GM12891 (cell line): ENCODE results near the gene RETREG3.
"Not testable (repeated sequence)": the region's sequence is repeated elsewhere in the genome, so short reads cannot be mapped to it uniquely, and the experiment has no call there.

Source experiments
- DNase-seq: peaks from one replicate; pipeline ENCODE4 v3.0.0; 2011; ENCODE audit warnings: low spot score; ENCODE audit not compliant: insufficient read length
- FAIRE-seq: peaks from 2 replicates; lab custom pipeline; 2011; peaks lifted over from hg19 to GRCh38; lab: Jason Lieb, UNC
- PAX5 ChIP-seq: IDR thresholded peaks from 2 replicates; pipeline ENCODE4 v1.6.1; 2011; ENCODE audit warnings: low read length, moderate library complexity, mild to moderate bottlenecking; ENCODE audit not compliant: insufficient read depth, severe bottlenecking
- POLR2A ChIP-seq: IDR thresholded peaks from 2 replicates; pipeline ENCODE4 v1.6.1; 2011; ENCODE audit warnings: low read depth, low read length, control low read depth
- POLR2AphosphoS5 ChIP-seq: IDR thresholded peaks from 2 replicates; pipeline ENCODE4 v1.6.1; 2011; ENCODE audit warnings: low read depth, low read length, control low read depth
- POU2F2 ChIP-seq: IDR thresholded peaks from 2 replicates; pipeline ENCODE4 v1.6.1; 2011; ENCODE audit warnings: low read depth, mild to moderate bottlenecking, control low read depth, low read length, moderate library complexity
- SPI1 ChIP-seq: IDR thresholded peaks from 2 replicates; pipeline ENCODE4 v1.6.1; 2011; ENCODE audit warnings: low read depth, low read length, control low read depth
- TAF1 ChIP-seq: IDR thresholded peaks from 2 replicates; pipeline ENCODE4 v1.6.1; 2011; ENCODE audit warnings: low read depth, low read length, control low read depth

RETREG3 gene

DNA sequence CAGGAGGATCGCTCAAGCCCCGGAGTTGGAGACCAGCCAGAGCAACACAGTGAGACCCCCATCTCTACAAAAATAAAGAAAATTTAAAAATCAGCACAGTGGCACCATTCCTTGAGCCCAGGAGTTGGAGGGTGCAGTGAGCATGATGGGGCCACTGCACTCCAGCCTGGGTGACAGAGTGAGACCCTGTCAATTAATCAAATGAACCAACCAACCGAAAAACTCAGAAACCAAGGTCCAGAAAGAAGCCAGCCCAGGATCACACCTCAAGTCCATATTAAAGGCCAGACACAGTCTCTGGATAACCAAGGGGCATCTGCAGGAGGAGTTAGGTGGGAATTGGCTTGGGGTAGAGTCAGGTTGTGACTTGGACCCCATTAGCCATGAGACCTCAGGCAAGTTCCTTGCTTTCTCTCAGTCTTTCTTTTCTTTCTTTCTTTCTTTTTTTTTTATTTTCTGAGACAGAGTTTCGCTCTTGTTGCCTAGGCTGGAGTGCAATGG is 54.0 kb downstream of the RETREG3 start:
- TF ChIP-seq TAF1 (no peak), POLR2AphosphoS5 (no peak), POLR2A (no peak), SPI1 (no peak), POU2F2 (no peak), PAX5 (no peak)
- DNase-seq (no peak), FAIRE-seq (no peak)

DNA sequence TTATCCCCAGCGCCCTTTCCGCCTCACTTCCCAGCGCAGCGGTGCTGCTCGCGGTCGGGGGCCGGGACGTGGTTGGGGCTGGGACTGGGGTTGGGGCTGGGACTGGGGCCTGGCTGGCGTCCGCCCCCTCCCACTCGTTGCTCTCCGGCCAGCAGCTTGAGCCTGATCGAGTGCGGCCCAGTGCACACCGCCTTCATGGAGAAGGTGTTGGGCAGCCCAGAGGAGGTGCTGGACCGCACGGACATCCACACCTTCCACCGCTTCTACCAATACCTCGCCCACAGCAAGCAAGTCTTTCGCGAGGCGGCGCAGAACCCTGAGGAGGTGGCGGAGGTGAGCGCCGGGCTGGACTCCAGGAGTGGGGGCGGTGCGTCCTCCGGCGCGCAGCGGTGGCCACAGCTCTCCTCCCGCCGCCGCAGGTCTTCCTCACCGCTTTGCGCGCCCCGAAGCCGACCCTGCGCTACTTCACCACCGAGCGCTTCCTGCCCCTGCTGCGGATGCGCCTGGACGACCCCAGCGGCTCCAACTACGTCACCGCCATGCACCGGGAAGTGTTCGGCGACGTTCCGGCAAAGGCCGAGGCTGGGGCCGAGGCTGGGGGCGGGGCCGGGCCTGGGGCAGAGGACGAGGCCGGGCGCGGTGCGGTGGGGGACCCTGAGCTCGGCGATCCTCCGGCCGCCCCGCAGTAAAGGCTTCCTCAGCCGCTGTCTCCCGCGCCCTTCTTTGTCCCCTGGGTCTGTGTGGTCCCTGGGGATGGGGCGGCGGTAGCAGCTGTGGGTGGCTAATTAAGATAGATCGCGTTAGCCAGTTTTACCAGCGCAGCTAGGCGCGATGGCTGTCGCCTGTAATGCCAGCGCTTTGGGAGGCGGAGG is 54.7 kb downstream of the RETREG3 start:
- peak; percentile 94 for DNase-seq
- peak; percentile 94 for FAIRE-seq
- TF ChIP-seq TAF1 (0 out of 2 replicates have a peak, but pooled peaks have one; percentile 16), POU2F2 (no peak), POLR2A (peak; percentile 68), POLR2AphosphoS5 (peak; percentile 78), SPI1 (no peak), PAX5 (peak; percentile 61)

DNA sequence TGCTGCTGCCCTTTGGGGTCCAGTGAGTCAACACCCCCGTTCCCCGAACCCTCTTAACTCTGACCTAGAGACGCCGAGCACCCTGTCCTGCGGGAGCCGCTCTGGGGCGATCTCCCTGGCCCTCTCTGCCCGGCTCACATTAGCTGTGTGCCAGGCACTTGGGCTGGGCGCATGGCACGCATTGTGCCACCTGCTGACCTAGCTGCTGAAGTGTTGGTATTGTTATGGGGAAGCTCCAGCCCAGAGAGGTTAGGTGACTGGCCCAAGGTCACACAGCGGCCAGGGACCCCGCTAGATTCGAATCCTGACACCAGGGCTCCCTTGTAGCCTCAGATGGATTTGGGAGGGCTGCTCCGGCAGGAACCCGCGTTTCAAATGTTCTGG is 55.3 kb downstream of the RETREG3 start:
- no peak for FAIRE-seq
- no peak for DNase-seq
- TF ChIP-seq SPI1 (no peak), POU2F2 (no peak), PAX5 (no peak), POLR2A (no peak), POLR2AphosphoS5 (no peak), TAF1 (no peak)

DNA sequence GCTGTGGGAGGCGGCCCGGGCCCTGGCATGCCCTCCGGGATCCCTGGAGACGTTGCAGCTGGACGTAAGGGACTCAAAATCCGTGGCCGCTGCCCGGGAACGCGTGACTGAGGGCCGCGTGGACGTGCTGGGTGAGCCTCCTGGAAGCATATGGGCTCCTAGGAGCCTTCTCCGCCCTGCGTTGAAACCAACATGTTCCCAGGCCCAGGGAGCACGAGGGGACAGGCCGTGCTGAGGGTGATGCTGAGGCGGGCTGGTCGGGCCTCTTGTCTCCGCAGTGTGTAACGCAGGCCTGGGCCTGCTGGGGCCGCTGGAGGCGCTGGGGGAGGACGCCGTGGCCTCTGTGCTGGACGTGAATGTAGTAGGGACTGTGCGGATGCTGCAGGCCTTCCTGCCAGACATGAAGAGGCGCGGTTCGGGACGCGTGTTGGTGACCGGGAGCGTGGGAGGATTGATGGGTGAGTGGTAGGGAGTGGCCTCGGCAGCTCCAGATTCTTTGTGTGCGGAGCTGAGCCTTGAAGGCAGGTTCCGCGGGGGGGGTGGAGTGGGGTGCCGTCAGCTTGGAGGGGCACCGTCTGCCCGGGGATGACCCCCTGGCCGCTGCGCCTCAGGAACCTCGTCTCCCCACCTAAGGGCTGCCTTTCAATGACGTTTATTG is 55.9 kb downstream of the RETREG3 start:
- TF ChIP-seq PAX5 = no peak
- TF ChIP-seq POLR2AphosphoS5 = no peak
- no peak for TF ChIP-seq POU2F2
- TF ChIP-seq TAF1 = no peak
- TF ChIP-seq POLR2A = no peak
- no peak for TF ChIP-seq SPI1
- FAIRE-seq (no peak), DNase-seq (no peak)

DNA sequence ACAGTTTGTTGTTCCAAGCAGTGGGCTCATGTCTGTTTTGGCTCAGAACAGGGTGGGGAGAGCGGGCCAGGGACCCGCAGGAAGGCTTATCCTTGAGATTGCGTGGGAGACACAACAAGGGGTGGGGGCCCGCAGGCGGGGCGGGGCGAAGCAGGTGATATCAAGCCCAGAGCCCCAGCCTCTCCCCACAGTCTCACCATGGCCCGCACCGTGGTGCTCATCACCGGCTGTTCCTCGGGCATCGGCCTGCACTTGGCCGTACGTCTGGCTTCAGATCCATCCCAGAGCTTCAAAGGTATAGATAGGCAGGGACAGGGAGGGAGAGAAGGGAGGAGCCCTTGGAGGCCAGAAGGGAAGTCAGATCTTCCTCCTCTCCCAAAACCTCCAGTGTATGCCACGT is 56.4 kb downstream of the RETREG3 start, which contains the start of gene HSD17B1:
HSD17B1 (plus strand) TSS at position 188 of the 400 bp plus-strand sequence; CDS start at position 199, 11 bp downstream.
- not testable (repeated sequence) for FAIRE-seq, DNase-seq

DNA sequence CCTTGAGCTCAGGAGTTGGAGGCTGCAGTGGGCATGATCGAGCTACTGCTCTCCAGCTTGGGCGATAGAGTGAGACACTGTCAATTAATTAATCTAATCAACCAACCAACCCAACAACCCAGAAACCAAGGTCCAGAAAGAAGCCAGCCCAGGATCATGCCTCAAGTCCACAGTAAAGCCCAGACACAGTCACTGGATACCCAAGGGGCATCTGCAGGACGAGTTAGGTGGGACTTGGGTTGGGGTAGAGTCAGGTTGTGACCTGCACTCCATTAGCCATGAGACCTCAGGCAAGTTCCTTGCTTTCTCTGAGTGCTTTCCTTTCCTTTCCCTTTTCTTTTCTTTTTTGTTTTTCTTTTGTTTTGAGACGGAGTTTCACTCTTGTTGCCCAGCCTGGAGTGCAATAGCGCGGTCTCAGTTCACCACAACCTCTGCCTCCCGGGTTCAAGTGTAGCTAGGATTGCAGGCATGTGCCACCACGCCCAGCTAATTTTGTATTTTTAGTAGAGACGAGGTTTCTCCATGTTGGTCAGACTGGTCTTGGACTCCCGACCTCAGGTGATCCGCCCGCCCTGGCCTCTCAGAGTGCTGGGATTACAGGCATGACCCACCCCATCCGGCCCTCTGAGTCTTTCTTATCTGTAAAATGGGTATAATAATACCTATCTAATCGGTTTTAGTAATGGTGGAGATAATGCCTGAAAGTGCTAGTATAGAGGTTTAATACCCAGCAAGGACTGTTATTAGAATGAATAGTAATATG is 60.0 kb downstream of the RETREG3 start:
- no peak for TF ChIP-seq POU2F2
- TF ChIP-seq POLR2AphosphoS5 = no peak
- TF ChIP-seq PAX5 = no peak
- TF ChIP-seq SPI1 = no peak
- no peak for TF ChIP-seq TAF1
- no peak for TF ChIP-seq POLR2A
- DNase-seq (no peak), FAIRE-seq (peak; percentile 68)

DNA sequence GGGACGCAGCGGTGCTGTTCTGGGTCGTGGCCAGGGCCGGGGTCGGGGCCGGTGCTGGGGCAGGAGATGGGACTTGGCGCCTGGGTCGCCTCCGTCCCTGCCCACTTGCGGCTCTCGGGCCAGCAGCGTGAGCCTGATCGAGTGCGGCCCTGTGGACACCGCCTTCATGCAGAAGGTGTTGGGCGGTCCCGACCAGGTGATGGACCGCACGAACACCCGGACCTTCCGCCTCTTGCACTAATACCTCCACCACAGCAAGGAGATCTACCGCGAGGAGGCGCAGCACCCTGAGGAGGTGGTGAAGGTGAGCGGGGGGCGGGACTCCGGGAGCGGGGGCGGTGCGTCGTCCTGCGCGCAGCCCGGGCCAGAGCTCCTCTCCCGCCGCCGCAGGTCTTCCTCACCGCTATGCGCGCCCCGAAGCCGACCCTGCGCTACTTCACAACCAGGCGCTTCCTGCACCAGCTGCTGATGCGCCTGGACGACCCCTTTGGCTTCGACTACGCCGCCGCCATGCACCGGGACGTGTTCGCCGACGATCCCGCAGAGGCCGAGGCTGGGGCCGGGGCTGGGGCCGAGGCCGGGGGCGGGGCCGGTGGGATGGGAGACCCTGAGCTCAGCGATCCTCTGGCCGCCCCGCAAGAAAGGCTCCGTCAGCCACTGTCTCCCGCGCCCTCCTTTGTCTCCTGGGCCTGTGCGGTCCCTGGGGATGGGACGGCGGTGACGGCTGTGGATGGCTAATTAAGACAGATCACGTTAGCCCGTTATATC is 60.9 kb downstream of the RETREG3 start:
- peak; percentile 100 for FAIRE-seq
- no peak for TF ChIP-seq PAX5
- TF ChIP-seq SPI1 = no peak
- TF ChIP-seq POU2F2 = no peak
- TF ChIP-seq POLR2AphosphoS5 = no peak
- TF ChIP-seq POLR2A = no peak
- no peak for TF ChIP-seq TAF1
- peak; percentile 97 for DNase-seq

DNA sequence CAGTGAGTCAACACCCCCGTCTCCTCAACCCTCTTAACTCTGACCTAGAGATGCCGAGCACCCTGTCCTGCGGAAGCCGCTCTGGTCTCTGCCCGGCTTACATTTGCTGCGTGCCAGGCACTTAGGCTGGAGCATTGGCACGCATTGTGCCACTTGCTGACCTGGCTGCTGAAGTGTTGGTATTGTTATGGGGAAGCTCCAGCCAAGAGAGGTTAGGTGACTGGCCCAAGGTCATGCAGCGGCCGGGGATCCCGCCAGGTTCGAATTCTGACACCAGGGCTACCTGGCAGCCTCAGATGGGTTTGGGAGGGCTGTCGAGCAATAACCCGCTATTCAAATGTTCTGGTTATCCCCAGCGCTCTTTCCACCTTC is 61.5 kb downstream of the RETREG3 start:
- TF ChIP-seq POLR2AphosphoS5 = no peak
- no peak for TF ChIP-seq TAF1
- TF ChIP-seq POLR2A = no peak
- no peak for TF ChIP-seq PAX5
- TF ChIP-seq POU2F2 = no peak
- TF ChIP-seq SPI1 = no peak
- no peak for DNase-seq
- no peak for FAIRE-seq
